Measurements from ENCODE around the gene LRP8. TPM values are rescaled to one million over a fixed set of nuclear protein-coding genes. Genes with fewer than 3 reads are reported as not detected.
"Not testable (repeated sequence)": the region's sequence is repeated elsewhere in the genome, so short reads cannot be mapped to it uniquely, and the experiment has no call there.

Gene LRP8
- total and polyA plus RNA-seq, 9 of the 15 experiments (the other 6 are each of a cell fraction or from before 2014, with no cell fraction given), result 7.1 to 56.1 (median 31.3) TPM

DNA sequence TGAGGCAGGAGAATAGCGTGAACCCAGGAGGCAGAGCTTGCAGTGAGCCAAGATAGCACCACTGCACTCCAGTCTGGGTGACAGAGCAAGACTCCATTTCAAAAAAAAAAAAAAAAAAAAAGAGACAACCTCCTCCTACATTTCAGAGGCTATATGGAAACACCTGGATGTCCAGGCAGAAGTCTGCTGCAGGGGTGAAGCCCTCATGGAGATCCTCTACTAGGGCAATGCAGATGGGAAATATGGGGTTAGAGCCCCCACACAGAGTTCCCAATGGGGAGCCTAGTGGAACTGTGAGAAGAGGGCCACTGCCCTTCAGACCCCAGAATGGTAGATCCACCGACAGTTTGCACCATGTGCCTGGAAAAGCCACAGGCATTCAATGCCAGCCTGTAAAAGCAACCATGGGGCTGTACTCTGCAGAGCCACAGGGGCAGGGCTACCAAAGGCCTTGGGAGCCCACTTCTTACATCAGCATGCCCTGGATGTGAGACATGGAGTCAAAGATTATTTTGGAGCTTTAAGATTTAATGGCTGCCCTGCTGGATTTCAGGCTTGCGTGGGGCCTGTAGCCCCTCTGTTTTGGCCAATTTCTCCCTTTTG lies 121.7 kb downstream of the LRP8 start:
- H3K4me2 ChIP-seq (ENCODE audit: insufficient read depth, low read length); H2AFZ ChIP-seq (ENCODE audit: low read depth, low read length); intact Hi-C loops (cut with micrococcal nuclease); H3K9ac ChIP-seq (ENCODE audit: insufficient read depth in 1 of 2, low read depth in 2 of 2, low read length in 2 of 2); H4K20me1 ChIP-seq (replicated peaks; ENCODE audit: control insufficient read depth, insufficient read depth, low read length); H3K27me3 ChIP-seq (ENCODE audit: control insufficient read depth in 2 of 2, insufficient read depth in 2 of 2, low read length in 2 of 2); CTCF ChIA-PET (ENCODE audit: low intra/inter-chr PET ratio); H3K79me2 ChIP-seq (ENCODE audit: control insufficient read depth, insufficient read depth, low read length); FAIRE-seq; H3K4me3 ChIP-seq; BruUV-seq (replicated peaks); H3K9me1 ChIP-seq (ENCODE audit: control insufficient read depth, insufficient read depth, low read length); POLR2A ChIA-PET; in situ Hi-C loops (cut with MboI); H3K4me1 ChIP-seq (replicated peaks in 1 of 2; ENCODE audit: control insufficient read depth in 2 of 2, insufficient read depth in 2 of 2, low read length in 2 of 2); H3K27ac ChIP-seq (ENCODE audit: extremely low read depth, low read depth, low read length): not testable (repeated sequence)
- Histone ChIP-seq H3K36me3 (ENCODE audit: control insufficient read depth, insufficient read depth, low read length) (peaks cover 62% of the 10 kb centered on the region; the same call in 2 of the 3 replicates), H3K9me3 (replicated peaks; ENCODE audit: control insufficient read depth, insufficient read depth, low read depth, low read length) (peaks cover 19% of the 10 kb centered on the region)
- DNase-seq (ENCODE audit: extremely low read depth in 1 of 4, low spot score in 3 of 4), result peak in 1 of 4 experiments; percentile 44
- 0 out of 3 replicates have a peak, but pooled peaks have one; percentile 35 for ATAC-seq
- WGBS (ENCODE audit: insufficient coverage, low coverage, missing lambda C conversion rate), result 64% methylated on average over 3 of the region's 3 CpGs
- peak; percentile 96 for TF ChIP-seq HLTF (IDR thresholded peaks at IDR 0.05)
- TF ChIP-seq TRIM28 (IDR thresholded peaks at IDR 0.05), result peak; percentile 99
- peak; percentile 17 to 98 for TF ChIP-seq CBX3 (IDR thresholded peaks at IDR 0.05; ENCODE audit: borderline replicate concordance in 1 of 2, low read length in 2 of 2)
- TF ChIP-seq LARP7 (IDR thresholded peaks at IDR 0.05), result 0 out of 2 replicates have a peak, but pooled peaks have one; percentile 37
- TF ChIP-seq, protein P1, sequence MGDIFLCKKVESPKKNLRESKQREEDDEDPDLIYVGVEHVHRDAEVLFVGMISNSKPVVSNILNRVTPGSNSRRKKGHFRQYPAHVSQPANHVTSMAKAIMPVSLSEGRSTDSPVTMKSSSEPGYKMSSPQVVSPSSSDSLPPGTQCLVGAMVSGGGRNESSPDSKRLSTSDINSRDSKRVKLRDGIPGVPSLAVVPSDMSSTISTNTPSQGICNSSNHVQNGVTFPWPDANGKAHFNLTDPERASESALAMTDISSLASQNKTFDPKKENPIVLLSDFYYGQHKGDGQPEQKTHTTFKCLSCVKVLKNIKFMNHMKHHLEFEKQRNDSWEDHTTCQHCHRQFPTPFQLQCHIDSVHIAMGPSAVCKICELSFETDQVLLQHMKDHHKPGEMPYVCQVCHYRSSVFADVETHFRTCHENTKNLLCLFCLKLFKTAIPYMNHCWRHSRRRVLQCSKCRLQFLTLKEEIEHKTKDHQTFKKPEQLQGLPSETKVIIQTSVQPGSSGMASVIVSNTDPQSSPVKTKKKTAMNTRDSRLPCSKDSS (IDR thresholded peaks at IDR 0.05; ENCODE audit: low read depth, partially characterized antibody), result peak; percentile 96
- 0 out of 4 replicates have a peak, but pooled peaks of 1 of the 2 experiments have one; percentile 60 for TF ChIP-seq ARNT (IDR thresholded peaks at IDR 0.05)
- TF ChIP-seq CBX5 (IDR thresholded peaks at IDR 0.05; ENCODE audit: borderline replicate concordance, low read depth), result peak; percentile 99
- TF ChIP-seq ZFP36 (IDR thresholded peaks at IDR 0.05; ENCODE audit: low read depth, low read length, partially characterized antibody), result peak; percentile 88
- TF ChIP-seq DPF2 (IDR thresholded peaks at IDR 0.05), result 0 out of 2 replicates have a peak, but pooled peaks have one; percentile 24
- peak; percentile 16; the same call in 1 of the 2 replicates for TF ChIP-seq EP400 (IDR thresholded peaks at IDR 0.05)
- TF ChIP-seq, protein P2, sequence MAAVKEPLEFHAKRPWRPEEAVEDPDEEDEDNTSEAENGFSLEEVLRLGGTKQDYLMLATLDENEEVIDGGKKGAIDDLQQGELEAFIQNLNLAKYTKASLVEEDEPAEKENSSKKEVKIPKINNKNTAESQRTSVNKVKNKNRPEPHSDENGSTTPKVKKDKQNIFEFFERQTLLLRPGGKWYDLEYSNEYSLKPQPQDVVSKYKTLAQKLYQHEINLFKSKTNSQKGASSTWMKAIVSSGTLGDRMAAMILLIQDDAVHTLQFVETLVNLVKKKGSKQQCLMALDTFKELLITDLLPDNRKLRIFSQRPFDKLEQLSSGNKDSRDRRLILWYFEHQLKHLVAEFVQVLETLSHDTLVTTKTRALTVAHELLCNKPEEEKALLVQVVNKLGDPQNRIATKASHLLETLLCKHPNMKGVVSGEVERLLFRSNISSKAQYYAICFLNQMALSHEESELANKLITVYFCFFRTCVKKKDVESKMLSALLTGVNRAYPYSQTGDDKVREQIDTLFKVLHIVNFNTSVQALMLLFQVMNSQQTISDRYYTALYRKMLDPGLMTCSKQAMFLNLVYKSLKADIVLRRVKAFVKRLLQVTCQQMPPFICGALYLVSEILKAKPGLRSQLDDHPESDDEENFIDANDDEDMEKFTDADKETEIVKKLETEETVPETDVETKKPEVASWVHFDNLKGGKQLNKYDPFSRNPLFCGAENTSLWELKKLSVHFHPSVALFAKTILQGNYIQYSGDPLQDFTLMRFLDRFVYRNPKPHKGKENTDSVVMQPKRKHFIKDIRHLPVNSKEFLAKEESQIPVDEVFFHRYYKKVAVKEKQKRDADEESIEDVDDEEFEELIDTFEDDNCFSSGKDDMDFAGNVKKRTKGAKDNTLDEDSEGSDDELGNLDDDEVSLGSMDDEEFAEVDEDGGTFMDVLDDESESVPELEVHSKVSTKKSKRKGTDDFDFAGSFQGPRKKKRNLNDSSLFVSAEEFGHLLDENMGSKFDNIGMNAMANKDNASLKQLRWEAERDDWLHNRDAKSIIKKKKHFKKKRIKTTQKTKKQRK (IDR thresholded peaks at IDR 0.05; ENCODE audit: borderline replicate concordance, low read depth, low read length), result 0 out of 2 replicates have a peak, but pooled peaks have one; percentile 48
- TF ChIP-seq XRCC3 (IDR thresholded peaks at IDR 0.05), result 0 out of 2 replicates have a peak, but pooled peaks have one; percentile 76
- 0 out of 2 replicates have a peak, but pooled peaks have one; percentile 22 for TF ChIP-seq MTA3 (IDR thresholded peaks at IDR 0.05; ENCODE audit: borderline replicate concordance)
- peak; percentile 78 for TF ChIP-seq ZEB2 (IDR thresholded peaks at IDR 0.05)
- TF ChIP-seq ZNF384 (IDR thresholded peaks at IDR 0.05; ENCODE audit: low read depth, low read length), result peak; percentile 37; the same call in 1 of the 2 replicates
- peak; percentile 95 for TF ChIP-seq CBX1 (IDR thresholded peaks at IDR 0.05; ENCODE audit: low read depth)
- peak; percentile 19 to 68; a peak in 2 of 4 replicates for TF ChIP-seq TRIM24 (IDR thresholded peaks at IDR 0.05)

Measured in K562 (cell line).